ENCODE results near the gene CBY1. TPM values are rescaled to one million over a fixed set of nuclear protein-coding genes. Genes with fewer than 3 reads are reported as not detected.

The CBY1 gene
- total RNA-seq, 1 experiment from 2014 or later, result 13.2 TPM

DNA sequence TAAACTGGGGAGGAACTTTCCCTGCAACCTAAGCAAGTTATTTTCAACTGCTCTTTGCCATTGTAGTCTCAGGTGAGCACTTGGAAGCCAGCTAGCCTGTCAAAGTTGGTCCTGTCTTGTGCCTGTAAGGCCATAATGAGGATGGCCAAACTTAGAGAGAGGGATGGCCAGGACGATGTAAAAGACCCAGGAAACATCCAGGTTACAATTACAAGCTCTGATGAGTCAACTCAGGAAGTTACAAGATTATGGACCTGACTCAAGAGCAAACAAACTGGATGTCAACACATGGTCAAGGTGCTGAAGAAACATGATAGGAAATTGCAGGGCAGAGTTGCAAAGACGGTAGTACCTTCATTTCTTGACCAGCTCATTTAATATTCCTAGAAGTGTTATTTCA is 50.9 kb downstream of the CBY1 start:
- peak overlapping the region; percentile 92 for H3K4me2 ChIP-seq (ENCODE audit: low read depth, low read length, poor library complexity, severe bottlenecking)
- peaks cover 53% of the 10 kb centered on the region for H3K4me1 ChIP-seq (ENCODE audit: low read length)
- no peak for DNase-seq
- H3K4me3 ChIP-seq (ENCODE audit: low read length), result peak overlapping the region; percentile 79
- peaks cover 12% of the 10 kb centered on the region; the same call in 1 of the 2 replicates for H3K36me3 ChIP-seq (ENCODE audit: insufficient read depth, low read length)
- no peaks in the 10 kb centered on the region for H3K9me3 ChIP-seq (ENCODE audit: low read length)
- no peak overlapping the region; the same call in 1 of the 2 replicates for H3K27ac ChIP-seq (ENCODE audit: low read length)
- no peaks in the 10 kb centered on the region for H3K9me2 ChIP-seq (replicated peaks; ENCODE audit: insufficient read depth, low read length)
- peaks cover 64% of the 10 kb centered on the region for H3K79me2 ChIP-seq (ENCODE audit: low read length)
- H2AFZ ChIP-seq (ENCODE audit: low read length), result no peak overlapping the region
- H3K9ac ChIP-seq (ENCODE audit: low read length), result peak overlapping the region; percentile 95
- H4K20me1 ChIP-seq (ENCODE audit: insufficient read depth, low read depth, low read length), result peaks cover 28% of the 10 kb centered on the region
- H3K27me3 ChIP-seq (ENCODE audit: low read length), result no peaks in the 10 kb centered on the region

DNA sequence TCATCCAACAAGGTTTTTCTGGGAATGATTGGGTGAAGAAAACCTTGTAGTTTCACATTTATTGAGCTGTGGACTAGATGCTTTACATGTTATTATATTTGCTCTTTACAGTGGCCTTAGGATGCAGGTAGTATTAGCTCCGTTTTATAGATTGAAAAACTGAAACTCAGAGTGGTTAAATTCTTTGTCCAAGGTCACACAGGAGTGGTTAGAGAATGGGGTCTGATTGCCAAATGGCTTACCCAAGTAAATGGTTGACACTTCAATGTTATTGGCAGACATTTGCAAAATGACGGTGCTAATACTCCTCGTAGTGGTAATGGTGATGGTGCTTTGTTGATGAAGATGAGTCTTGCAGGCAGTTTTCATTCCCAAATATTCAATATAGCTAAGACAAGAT is 51.5 kb downstream of the CBY1 start:
- no peaks in the 10 kb centered on the region for H3K27me3 ChIP-seq (ENCODE audit: low read length)
- H3K4me1 ChIP-seq (ENCODE audit: low read length), result peaks cover 51% of the 10 kb centered on the region
- no peak overlapping the region for H3K27ac ChIP-seq (ENCODE audit: low read length)
- peaks cover 33% of the 10 kb centered on the region for H4K20me1 ChIP-seq (ENCODE audit: insufficient read depth, low read depth, low read length)
- H3K4me3 ChIP-seq (ENCODE audit: low read length), result peak overlapping the region; percentile 79
- H3K36me3 ChIP-seq (ENCODE audit: insufficient read depth, low read length), result peaks cover 12% of the 10 kb centered on the region; the same call in 1 of the 2 replicates
- H2AFZ ChIP-seq (ENCODE audit: low read length), result no peak overlapping the region
- H3K9ac ChIP-seq (ENCODE audit: low read length), result 0 out of 2 replicates have a peak overlapping the region, but pooled peaks have one; percentile 6
- H3K9me2 ChIP-seq (replicated peaks; ENCODE audit: insufficient read depth, low read length), result no peaks in the 10 kb centered on the region
- peak overlapping the region; percentile 92 for H3K4me2 ChIP-seq (ENCODE audit: low read depth, low read length, poor library complexity, severe bottlenecking)
- H3K9me3 ChIP-seq (ENCODE audit: low read length), result no peaks in the 10 kb centered on the region
- DNase-seq, result no peak
- peaks cover 71% of the 10 kb centered on the region for H3K79me2 ChIP-seq (ENCODE audit: low read length)

DNA sequence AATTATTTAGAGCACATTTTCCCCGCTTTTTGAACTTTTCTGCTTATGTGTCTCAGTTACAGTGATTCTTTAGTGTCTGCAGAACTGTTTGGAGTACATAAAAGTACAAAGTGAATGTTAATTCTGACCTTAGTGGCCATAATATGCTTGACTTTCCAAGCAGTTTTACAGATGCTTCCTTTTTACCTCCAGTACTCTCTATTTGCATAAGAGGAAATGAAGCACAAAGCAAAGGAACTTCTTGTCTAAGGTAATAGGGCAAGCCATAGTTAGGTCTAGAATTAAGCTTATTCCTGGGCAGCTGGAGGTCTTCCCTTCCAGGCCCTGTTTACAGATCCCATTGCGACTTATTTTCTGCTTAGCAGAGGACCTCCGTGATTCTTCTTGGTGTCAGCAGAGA is 52.9 kb downstream of the CBY1 start:
- Histone ChIP-seq H3K27ac (ENCODE audit: low read length) (peak overlapping the region; percentile 56), H3K4me2 (ENCODE audit: low read depth, low read length, poor library complexity, severe bottlenecking) (peak overlapping the region; percentile 92), H2AFZ (ENCODE audit: low read length) (no peak overlapping the region), H3K27me3 (ENCODE audit: low read length) (no peaks in the 10 kb centered on the region), H3K4me1 (ENCODE audit: low read length) (peaks cover 44% of the 10 kb centered on the region), H3K9me3 (ENCODE audit: low read length) (no peaks in the 10 kb centered on the region), H3K79me2 (ENCODE audit: low read length) (peaks cover 81% of the 10 kb centered on the region), H3K4me3 (ENCODE audit: low read length) (peak overlapping the region; percentile 19; the same call in 1 of the 2 replicates), H3K36me3 (ENCODE audit: insufficient read depth, low read length) (peaks cover 12% of the 10 kb centered on the region; the same call in 1 of the 2 replicates), H3K9me2 (replicated peaks; ENCODE audit: insufficient read depth, low read length) (no peaks in the 10 kb centered on the region), H4K20me1 (ENCODE audit: insufficient read depth, low read depth, low read length) (peaks cover 41% of the 10 kb centered on the region), H3K9ac (ENCODE audit: low read length) (0 out of 2 replicates have a peak overlapping the region, but pooled peaks have one; percentile 5)
- peak; percentile 71 for DNase-seq

DNA sequence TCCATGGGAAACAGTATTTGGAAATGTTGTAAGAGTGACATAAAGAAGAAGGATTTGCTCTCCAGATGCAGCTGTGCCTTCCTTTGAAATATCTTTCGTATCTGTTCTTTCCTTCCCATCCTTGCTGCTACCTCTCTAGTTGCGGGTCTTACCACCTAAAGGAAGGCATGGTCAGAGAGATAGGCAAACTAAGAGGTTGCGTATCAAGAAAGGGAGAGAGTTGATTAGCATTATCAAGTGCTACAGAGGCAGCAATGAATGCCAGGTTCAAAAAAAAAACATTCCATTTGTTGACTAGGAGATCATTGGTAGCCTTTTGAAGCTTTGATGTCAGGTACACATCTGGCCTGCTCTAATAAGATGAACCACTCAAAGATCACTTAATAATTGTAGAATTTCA is 53.9 kb downstream of the CBY1 start:
- peaks cover 35% of the 10 kb centered on the region for H3K4me1 ChIP-seq (ENCODE audit: low read length)
- H3K4me3 ChIP-seq (ENCODE audit: low read length), result no peak overlapping the region
- H3K9me3 ChIP-seq (ENCODE audit: low read length), result no peaks in the 10 kb centered on the region
- H3K36me3 ChIP-seq (ENCODE audit: insufficient read depth, low read length), result peaks cover 12% of the 10 kb centered on the region
- no peak overlapping the region for H2AFZ ChIP-seq (ENCODE audit: low read length)
- no peak for DNase-seq
- H3K9ac ChIP-seq (ENCODE audit: low read length), result no peak overlapping the region
- no peaks in the 10 kb centered on the region for H3K27me3 ChIP-seq (ENCODE audit: low read length)
- H3K79me2 ChIP-seq (ENCODE audit: low read length), result peaks cover 92% of the 10 kb centered on the region
- no peak overlapping the region for H3K4me2 ChIP-seq (ENCODE audit: low read depth, low read length, poor library complexity, severe bottlenecking)
- no peak overlapping the region for H3K27ac ChIP-seq (ENCODE audit: low read length)
- peaks cover 49% of the 10 kb centered on the region for H4K20me1 ChIP-seq (ENCODE audit: insufficient read depth, low read depth, low read length)
- no peaks in the 10 kb centered on the region for H3K9me2 ChIP-seq (replicated peaks; ENCODE audit: insufficient read depth, low read length)

DNA sequence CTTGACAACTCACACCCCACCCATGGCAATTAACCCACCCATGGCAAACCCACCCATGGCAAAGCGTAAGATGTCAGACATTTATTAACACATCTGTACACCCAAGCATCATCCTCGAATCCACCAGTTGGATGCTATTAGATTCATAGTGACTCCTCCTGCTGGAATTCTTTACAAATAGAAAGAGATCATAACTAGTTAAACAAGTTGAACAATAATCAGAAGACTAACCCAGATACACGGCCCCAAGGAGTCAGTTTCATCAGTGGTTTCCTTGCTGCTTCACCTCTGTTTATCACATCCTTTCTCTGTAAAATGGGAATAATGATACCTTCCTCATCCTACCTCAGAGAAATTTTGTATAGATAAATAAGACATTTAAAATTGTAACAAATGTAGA is 54.4 kb downstream of the CBY1 start:
- Histone ChIP-seq H2AFZ (ENCODE audit: low read length) (no peak overlapping the region), H3K4me1 (ENCODE audit: low read length) (peaks cover 35% of the 10 kb centered on the region), H3K36me3 (ENCODE audit: insufficient read depth, low read length) (peaks cover 12% of the 10 kb centered on the region), H4K20me1 (ENCODE audit: insufficient read depth, low read depth, low read length) (peaks cover 53% of the 10 kb centered on the region), H3K27me3 (ENCODE audit: low read length) (no peaks in the 10 kb centered on the region), H3K4me3 (ENCODE audit: low read length) (no peak overlapping the region), H3K4me2 (ENCODE audit: low read depth, low read length, poor library complexity, severe bottlenecking) (no peak overlapping the region), H3K79me2 (ENCODE audit: low read length) (peaks cover 96% of the 10 kb centered on the region), H3K9me3 (ENCODE audit: low read length) (no peaks in the 10 kb centered on the region), H3K9me2 (replicated peaks; ENCODE audit: insufficient read depth, low read length) (no peaks in the 10 kb centered on the region), H3K27ac (ENCODE audit: low read length) (no peak overlapping the region), H3K9ac (ENCODE audit: low read length) (no peak overlapping the region)
- DNase-seq, result no peak

DNA sequence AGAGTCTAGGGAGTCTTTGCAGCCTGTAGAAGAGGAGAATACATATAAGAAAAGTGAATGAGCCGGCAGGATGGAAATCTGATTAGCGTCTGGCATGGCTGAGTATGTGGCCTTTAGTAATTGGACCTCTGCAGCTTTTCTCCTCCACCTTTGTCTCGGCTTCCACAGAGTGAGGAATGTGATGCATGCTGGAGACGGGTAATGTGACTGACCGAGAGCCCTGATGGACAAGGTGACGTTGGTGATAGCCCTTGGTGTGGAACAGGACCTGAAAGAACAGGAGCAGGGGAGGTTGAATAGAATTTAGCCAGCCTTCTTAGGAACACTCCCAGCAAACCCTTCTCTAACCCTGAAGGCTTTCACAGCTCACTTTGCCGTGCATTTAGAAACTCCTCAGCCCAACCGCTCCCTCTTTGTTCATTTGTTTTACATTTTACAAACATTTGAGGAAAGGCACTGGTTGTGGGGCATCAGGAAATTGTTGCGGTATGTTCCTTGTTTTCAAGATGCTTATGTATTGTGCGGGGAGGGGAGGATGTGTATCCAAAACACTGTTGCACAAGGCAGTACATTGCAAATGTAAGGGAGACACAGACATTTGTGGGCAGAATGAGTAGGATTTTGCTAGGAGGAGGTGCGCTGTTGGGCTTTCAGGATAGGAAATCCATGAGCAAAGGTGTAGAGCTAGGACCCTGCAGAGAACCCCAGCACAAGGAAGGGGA is 56.2 kb downstream of the CBY1 start:
- H3K36me3 ChIP-seq (ENCODE audit: insufficient read depth, low read length), result peaks cover 20% of the 10 kb centered on the region
- peaks cover 28% of the 10 kb centered on the region for H3K4me1 ChIP-seq (ENCODE audit: low read length)
- H4K20me1 ChIP-seq (ENCODE audit: insufficient read depth, low read depth, low read length), result peaks cover 49% of the 10 kb centered on the region
- no peak overlapping the region for H3K4me3 ChIP-seq (ENCODE audit: low read length)
- no peak overlapping the region for H3K27ac ChIP-seq (ENCODE audit: low read length)
- no peak overlapping the region for H2AFZ ChIP-seq (ENCODE audit: low read length)
- no peaks in the 10 kb centered on the region for H3K27me3 ChIP-seq (ENCODE audit: low read length)
- no peak overlapping the region for H3K4me2 ChIP-seq (ENCODE audit: low read depth, low read length, poor library complexity, severe bottlenecking)
- no peak overlapping the region for H3K9ac ChIP-seq (ENCODE audit: low read length)
- DNase-seq, result no peak
- H3K79me2 ChIP-seq (ENCODE audit: low read length), result peaks cover 81% of the 10 kb centered on the region
- no peaks in the 10 kb centered on the region for H3K9me2 ChIP-seq (replicated peaks; ENCODE audit: insufficient read depth, low read length)
- H3K9me3 ChIP-seq (ENCODE audit: low read length), result no peaks in the 10 kb centered on the region

DNA sequence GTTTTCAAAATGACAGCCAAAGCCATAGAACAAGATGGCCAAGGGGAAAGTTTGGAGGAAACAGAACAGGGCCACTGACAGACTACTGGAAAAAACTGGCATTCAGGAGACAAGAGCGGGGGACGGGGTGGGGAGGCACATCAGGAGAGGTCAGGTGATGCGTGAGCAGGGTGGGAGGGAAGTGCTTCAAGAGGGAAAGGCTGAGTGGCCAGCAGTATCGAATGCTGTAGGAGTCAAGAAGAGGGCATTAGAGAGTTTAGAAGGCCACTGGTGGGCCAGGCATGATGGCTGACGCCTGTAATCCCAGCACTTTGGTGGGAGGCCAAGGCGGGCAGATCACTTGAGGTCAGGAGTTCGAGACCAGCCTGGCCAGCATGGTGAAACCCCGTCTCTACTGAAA is 57.5 kb downstream of the CBY1 start:
- Histone ChIP-seq H2AFZ (ENCODE audit: low read length) (no peak overlapping the region), H3K4me1 (ENCODE audit: low read length) (peaks cover 15% of the 10 kb centered on the region), H3K4me2 (ENCODE audit: low read depth, low read length, poor library complexity, severe bottlenecking) (no peak overlapping the region), H4K20me1 (ENCODE audit: insufficient read depth, low read depth, low read length) (peaks cover 40% of the 10 kb centered on the region), H3K27me3 (ENCODE audit: low read length) (no peaks in the 10 kb centered on the region), H3K36me3 (ENCODE audit: insufficient read depth, low read length) (peaks cover 27% of the 10 kb centered on the region), H3K9me3 (ENCODE audit: low read length) (no peaks in the 10 kb centered on the region), H3K4me3 (ENCODE audit: low read length) (no peak overlapping the region), H3K27ac (ENCODE audit: low read length) (no peak overlapping the region), H3K79me2 (ENCODE audit: low read length) (peaks cover 78% of the 10 kb centered on the region), H3K9ac (ENCODE audit: low read length) (no peak overlapping the region), H3K9me2 (replicated peaks; ENCODE audit: insufficient read depth, low read length) (no peaks in the 10 kb centered on the region)
- no peak for DNase-seq

DNA sequence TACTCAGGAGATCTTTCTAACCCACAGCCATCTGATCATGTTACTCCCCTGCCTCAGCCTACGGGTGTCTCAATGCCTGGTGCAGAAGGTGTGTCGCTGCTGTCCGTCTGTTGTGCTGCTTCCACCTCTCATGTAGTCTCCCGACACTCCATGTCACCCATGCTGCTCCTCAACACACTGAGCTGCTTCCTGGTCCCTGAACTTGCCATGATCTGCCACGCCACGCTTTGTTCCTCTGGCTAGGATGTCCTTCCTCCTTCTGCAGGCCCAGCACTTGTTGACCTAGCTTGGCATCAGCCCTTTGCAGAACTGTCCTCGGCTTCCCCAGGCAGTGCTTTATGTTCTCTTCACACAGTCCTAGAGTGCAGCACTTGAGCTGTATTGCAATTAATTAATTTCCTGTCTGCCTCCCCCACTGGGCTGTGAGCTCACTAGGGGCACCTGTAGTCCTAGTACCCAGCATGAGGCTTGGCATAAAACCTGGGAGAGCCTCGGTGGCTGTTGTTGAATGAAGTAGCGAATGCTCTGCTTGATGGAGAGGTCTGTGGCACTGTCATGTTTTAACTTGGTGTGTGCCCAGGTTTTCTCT is 58.8 kb downstream of the CBY1 start:
- no peak overlapping the region for H3K27ac ChIP-seq (ENCODE audit: low read length)
- peaks cover 19% of the 10 kb centered on the region for H3K36me3 ChIP-seq (ENCODE audit: insufficient read depth, low read length)
- peaks cover 67% of the 10 kb centered on the region for H3K79me2 ChIP-seq (ENCODE audit: low read length)
- H3K4me1 ChIP-seq (ENCODE audit: low read length), result peaks cover 2% of the 10 kb centered on the region
- no peak overlapping the region for H2AFZ ChIP-seq (ENCODE audit: low read length)
- DNase-seq, result no peak
- no peaks in the 10 kb centered on the region for H3K9me2 ChIP-seq (replicated peaks; ENCODE audit: insufficient read depth, low read length)
- H4K20me1 ChIP-seq (ENCODE audit: insufficient read depth, low read depth, low read length), result peaks cover 31% of the 10 kb centered on the region
- H3K9ac ChIP-seq (ENCODE audit: low read length), result no peak overlapping the region
- H3K4me2 ChIP-seq (ENCODE audit: low read depth, low read length, poor library complexity, severe bottlenecking), result no peak overlapping the region
- H3K9me3 ChIP-seq (ENCODE audit: low read length), result no peaks in the 10 kb centered on the region
- no peak overlapping the region for H3K4me3 ChIP-seq (ENCODE audit: low read length)
- H3K27me3 ChIP-seq (ENCODE audit: low read length), result no peaks in the 10 kb centered on the region

Data from Karpas-422 (cell line).